Activated CD4-positive, alpha-beta T cell treated with anti-CD3 and anti-CD28 coated beads, Interleukin-2, amount 50 U/mL, for 4 hours (primary cell): Measurements from ENCODE around the gene CCDC178.
"Not testable (repeated sequence)": the region's sequence is repeated elsewhere in the genome, so short reads cannot be mapped to it uniquely, and the experiment has no call there.

ENCODE experiments used
- DNase-seq, 2 experiments: peaks; one replicate each; pipeline ENCODE4 v3.0.0-alpha.2; 2020

CCDC178 gene

DNA sequence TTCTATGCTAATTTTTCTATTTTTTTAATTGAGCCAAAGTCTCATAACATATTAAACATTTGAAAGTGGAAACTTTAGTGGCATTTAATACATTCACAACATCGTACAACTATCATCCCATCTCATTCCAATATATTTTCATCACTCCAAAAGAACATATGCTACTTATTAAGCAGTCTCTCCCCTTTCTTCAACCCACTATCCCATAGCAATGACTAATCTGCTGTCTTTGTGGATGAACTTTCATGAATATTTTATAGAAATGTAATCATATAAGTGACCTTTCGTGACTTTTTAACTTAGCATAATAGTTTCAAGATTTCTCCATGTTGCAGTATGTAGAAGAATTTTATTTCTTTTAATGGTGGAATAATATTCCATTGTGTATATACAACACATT lies 90.3 kb downstream of the CCDC178 start:
- no peak for DNase-seq

DNA sequence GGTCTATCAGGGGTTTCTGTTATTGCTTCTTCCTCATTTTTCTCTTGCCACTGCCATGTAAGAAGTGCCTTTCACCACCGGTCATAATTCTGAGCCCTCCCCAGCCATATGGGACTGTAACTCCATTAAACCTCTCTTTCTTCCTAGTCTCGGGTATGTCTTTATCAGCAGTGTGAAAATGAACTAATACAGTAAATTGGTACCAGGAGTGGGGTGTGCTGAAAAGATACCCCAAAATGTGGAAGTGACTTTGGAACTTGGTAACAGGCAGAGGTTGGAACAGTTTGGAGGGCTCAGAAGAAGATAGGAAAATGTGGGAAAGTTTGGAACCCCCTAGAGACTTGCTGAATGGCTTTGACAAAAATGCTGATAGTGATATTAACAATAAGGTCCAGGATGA lies 100.8 kb downstream of the CCDC178 start:
- DNase-seq = not testable (repeated sequence)

GRCh38 chr18:33334781-33335180 lies 105.7 kb downstream of the CCDC178 start:
- DNase-seq = no peak

- DNase-seq = no peak
Measured at GRCh38 chr18:33330711-33331110, 109.8 kb downstream of the CCDC178 start.

GRCh38 chr18:33326975-33327374 lies 113.5 kb downstream of the CCDC178 start:
- DNase-seq = no peak

DNA sequence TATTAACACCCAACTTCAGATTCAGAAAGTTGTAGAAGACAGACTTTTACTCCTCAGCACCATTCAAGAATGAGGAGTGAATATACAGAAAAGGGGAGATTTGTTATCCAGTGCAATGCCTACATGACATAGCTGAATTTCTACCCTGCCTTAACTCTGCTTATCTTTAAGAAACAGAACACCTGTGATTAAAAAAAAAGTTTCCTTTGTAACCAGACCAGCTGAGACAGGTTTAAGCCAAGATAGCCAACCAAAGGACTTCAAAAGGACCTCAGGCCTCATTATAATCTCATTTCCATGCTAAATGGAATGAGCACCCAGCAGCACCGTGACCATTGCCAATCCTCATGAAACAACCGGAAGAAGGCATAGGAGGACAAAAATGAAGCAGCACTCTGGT lies 122.9 kb downstream of the CCDC178 start:
- DNase-seq = no peak

DNA sequence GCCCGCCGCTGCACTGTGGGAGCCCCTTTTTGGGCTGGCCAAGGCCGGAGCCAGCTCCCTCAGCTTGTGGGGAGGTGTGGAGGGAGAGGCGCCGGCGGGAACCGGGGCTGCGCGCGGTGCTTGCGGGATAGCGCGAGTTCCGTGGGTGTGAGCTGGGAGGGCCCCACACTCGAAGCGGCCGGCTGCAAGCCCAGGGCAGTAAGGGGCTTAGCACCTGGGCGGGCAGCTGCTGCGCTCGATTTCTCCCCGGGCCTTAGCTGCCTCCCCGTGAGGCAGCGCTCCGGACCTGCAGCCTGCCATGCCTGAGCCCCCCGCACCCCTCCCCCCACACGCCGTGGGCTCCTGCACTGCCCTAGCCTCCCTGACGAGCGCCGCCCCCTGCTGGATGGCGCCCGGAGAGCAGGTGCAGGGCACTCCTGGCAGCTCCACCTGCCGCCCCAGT lies 124.4 kb downstream of the CCDC178 start:
- no peak for DNase-seq

- no peak for DNase-seq
Measured at GRCh38 chr18:33307520-33307919, 133.0 kb downstream of the CCDC178 start.

DNA sequence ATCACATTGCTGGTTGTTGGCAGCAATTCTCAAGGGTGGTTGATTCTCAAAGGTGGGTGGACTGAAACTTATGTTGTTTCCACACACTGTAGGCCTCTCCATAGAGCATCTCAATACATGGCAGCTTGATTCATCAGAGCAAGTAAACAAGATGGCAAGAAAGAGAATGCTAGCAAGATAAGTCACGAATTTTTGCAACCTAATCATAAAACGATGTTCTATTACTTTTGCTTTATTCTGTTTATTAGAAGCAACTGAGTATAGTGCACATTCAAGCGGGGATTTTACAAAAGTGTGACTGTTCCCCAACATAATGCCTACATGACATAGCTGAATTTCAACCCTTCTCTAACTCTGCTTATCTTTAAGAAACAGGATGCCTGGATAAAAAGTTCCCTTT lies 136.2 kb downstream of the CCDC178 start:
- DNase-seq = no peak

DNA sequence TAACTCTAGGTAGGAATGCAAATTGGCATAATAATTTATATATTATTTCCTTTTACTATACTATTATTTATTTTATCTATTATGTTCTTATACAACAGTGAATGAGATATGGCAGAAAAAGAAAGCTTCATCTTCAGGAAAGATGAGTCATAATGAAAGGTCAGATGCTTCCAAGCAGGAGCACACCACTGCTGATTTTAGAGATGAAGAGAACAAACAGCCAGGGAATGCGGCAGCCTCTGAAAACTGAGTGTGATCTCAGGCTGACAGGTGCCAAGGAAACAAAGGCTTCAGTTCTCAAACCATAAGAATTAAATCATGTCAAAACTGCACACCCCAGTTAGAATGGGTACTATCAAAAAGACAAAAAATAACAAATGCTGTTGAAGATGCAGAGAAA lies 149.0 kb downstream of the CCDC178 start:
- DNase-seq = no peak

- no peak for DNase-seq
Measured at GRCh38 chr18:33288082-33288716, 152.3 kb downstream of the CCDC178 start.

GRCh38 chr18:33282709-33283333 lies 157.7 kb downstream of the CCDC178 start:
- no peak for DNase-seq

DNA sequence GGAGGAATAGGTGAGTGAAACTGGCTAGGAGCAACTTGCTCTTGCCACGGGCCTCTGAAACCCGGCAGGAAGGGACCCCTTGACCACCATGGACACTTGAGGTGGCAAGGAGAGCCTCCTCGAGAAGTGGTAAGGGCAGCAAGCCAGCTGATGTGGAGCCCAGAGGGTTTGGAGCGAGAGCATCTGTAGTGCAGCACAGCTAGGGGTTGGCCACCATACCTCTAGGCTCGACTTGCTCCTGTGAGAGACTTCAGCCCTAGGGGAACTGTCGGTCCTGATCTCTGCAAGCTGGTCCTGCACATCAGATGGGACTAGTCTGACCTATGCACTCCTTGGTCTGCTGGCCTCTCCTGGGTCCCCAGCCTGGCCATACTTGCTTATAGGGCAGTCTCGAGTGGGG lies 158.4 kb downstream of the CCDC178 start:
- DNase-seq = no peak

- no peak for DNase-seq
Measured at GRCh38 chr18:33277431-33277830, 163.1 kb downstream of the CCDC178 start.

GRCh38 chr18:33275843-33276242 lies 164.7 kb downstream of the CCDC178 start:
- DNase-seq = no peak

DNA sequence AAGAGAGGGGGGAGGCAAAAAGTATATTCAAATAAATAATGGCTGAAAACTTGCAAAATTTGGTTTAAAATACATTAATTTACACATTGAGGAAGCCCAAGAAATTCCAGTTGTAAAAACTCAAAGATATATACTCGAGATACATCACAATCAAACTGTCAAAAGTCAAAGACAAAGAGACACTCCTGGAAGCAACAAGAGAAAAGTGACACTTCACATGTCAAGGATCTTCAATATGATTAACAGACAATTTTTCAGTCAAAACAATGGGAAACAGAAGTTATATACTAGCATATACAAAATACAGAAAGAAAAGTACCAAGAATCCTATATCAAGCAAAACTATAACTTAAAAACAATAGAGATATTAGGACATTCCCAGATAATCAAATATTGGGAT lies 170.2 kb downstream of the CCDC178 start:
- no peak for DNase-seq

DNA sequence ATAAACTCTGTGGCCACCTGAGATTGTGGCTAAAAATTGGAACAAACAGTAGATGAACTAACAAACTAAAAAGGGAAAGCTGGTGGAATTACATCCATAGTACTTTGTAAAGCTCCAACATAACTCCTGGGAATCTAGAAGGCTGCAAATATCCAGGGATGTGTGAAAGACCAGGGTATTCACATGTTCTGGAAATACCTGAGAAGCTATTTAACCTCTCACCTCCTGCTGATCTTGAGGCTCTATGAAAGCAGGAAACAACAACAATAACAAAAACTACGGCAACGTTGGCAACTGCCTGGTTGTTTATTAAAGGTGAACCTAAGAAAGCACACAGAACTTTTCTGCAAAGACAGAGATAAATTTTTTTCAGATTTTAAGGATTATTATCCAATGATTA lies 171.3 kb downstream of the CCDC178 start:
- no peak for DNase-seq

DNA sequence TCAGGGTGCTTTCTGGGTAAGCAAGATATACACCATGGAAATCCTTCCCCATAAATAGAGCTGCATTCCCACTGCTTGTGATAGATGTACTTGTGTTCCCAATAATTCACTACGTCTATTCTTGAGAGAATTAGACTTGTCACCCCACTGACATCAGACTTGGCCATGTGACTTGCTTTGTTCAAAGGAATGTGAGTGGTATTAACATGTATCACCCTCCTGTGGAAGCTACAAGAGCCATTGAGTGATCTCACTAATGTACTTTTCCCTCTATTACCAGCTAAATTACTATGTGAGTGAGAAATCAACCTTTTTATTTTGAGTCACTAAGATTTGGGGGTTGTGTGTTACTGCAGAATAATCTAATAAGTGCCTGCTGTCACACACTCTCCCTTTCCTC lies 176.0 kb downstream of the CCDC178 start:
- no peak for DNase-seq

DNA sequence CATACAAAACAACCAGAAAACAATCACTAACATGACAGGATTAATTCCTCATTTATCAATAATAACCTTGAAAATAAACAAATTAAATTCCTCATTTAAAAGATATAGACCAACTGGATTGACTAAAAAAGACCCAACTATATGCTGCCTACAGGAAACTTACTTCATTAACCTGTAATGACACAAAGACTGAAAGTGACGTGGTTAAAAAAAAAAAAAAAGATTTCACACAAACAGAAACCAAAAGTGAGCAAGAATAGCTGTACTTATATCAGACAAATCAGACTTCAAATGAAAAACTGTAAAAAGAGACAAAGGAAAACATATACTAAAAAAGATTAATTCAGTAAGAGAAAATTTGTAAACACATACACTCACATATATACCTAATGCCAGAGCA lies 201.2 kb downstream of the CCDC178 start:
- DNase-seq = no peak

DNA sequence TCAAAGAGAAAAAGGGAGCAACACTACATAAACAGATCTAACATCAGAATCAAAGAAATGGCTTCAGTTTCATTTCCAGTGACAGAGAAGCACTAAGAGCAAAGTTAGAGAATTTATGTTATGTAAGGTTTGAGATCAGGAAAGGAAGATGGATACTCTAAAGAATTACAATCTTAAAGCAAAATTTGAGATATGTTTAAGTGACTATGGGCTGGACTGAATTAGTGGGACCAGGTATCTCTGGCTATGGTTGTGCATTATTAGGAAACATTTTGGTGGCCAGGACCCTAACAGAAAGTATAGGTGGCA lies 208.2 kb downstream of the CCDC178 start:
- DNase-seq = no peak

DNA sequence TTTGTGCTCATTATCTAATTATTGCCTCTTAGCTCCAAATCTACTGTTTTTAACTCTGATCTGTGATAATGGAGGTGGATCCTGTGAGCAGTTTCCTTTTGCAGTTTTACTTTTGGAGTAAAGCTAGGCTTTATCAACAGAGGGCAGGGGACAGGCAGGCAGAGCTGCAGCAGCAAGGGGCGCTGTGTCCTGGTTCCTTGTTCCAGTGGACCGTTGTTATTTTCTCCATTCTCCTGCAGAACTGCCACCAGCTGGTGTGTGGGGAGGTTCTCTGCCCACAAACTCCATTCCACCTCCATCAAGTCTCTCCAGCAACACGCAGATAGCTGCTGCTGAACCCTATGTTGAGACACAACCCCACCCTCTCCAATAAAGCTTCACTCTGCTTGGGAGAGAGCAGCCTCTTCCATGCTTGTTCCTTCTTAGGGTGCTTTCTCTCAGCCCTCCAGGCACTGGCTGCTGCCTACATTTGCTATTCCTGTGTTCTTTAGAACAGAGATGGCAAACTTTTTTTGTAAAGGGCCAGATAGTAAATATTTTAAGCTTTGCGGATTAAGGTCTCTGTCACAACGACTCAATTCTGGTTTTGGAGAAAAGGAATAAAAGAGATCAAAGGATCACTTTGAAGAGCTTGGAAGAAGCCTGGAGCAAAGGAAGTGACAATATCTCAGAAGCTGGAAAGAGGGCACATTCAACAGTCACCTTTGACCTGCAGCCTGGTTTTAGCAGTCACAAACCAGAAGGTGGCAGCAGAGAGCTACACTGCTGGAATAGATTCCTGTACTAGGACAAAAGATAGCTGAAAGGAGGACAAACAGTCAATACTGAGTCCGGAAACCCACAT lies 208.8 kb downstream of the CCDC178 start:
- peak; percentile 5 to 19 for DNase-seq

- no peak for DNase-seq
Measured at GRCh38 chr18:33212363-33212762, 228.2 kb downstream of the CCDC178 start.

GRCh38 chr18:33210575-33211189 lies 229.8 kb downstream of the CCDC178 start:
- DNase-seq = no peak

DNA sequence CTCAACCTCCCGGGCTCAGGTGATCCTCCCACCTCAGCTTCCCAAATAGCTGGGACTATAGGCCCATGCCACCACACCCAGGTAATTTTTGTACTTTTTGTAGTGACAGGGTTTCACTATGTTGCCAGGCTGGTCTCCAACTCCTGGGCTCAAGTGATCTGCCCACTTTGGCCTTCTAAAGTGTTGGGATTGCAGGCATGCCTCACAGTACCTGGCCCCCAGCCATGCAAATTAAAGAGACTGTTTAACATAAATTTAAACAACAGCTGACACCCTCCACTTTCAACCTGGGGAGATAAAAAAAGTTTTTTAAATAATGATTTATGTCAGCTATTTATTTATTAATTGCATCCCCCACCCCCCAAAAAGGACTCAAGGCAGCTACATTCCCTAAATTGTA lies 234.7 kb downstream of the CCDC178 start:
- no peak for DNase-seq
